CD1c-positive myeloid dendritic cell (primary cell): ENCODE data around the gene CDH6.

Experiments
- DNase-seq: peaks from one replicate; pipeline ENCODE4 v3.0.0-alpha.2; 2016; ENCODE audit errors: extremely low spot score

Gene CDH6

GRCh38 chr5:31197183-31197582 is 3.7 kb downstream of the CDH6 start:
- no peak for DNase-seq

DNA sequence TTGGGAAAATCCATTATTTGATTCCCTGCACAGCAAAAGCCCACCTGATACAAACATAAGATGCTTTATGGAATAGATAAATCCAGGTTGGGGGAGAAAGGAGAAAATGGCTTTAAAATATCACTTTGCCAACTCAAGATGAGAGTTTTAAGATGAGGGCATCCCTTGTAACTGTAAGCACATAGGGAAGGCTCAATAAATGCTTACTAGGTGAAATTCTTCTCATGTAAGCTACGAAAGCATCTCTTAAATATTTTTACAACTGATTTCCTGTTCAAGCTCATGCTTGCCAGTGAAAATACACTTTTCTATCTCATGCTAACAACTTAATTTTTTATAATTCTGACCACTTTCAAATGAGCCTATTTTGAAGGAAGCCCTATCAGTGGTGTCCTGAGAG is 11.5 kb downstream of the CDH6 start:
- DNase-seq: no peak

- no peak for DNase-seq
Measured at GRCh38 chr5:31208043-31208442, 14.6 kb downstream of the CDH6 start.

GRCh38 chr5:31209334-31209733 is 15.8 kb downstream of the CDH6 start:
- no peak for DNase-seq

GRCh38 chr5:31211098-31211497 is 17.6 kb downstream of the CDH6 start:
- no peak for DNase-seq

GRCh38 chr5:31213257-31213656 is 19.8 kb downstream of the CDH6 start:
- DNase-seq: no peak

GRCh38 chr5:31213705-31214121 is 20.2 kb downstream of the CDH6 start:
- no peak for DNase-seq

DNA sequence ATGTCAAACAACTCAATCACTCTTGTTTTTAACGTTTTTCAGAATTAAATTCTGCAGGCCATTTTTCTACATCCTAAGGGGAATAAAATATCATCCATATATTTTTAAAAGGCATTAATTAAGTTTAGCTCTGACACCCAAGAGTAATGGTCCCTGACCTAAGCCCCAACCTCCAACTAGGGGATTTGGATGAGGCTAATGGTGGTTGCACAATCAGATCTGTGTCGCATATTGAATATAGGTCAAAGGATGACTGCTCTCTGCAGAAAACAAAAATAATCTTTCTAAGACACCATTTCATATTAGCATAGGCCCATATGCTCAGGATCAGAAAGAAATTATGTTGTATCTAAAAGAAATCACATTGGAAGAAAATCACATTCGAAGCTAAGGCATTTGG is 20.7 kb downstream of the CDH6 start:
- no peak for DNase-seq

GRCh38 chr5:31215236-31215635 is 21.8 kb downstream of the CDH6 start:
- no peak for DNase-seq

DNA sequence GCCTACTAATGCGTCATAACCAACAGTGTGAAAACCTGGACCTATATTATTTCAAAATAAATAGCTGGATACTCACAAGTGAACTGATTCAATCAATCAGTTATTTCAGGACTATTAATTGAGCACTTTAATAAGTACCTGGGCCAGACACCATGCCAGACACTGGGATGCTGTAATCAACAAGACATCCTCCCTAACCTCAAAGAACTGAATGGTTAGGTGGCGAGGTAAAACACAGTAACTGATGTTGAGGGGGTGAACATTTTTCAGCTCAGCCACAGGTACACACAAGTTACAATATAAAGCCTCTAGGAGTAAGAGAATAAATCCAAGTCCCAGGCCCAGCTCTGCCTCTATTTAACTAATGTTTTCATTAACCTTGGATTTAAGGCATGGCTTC is 24.0 kb downstream of the CDH6 start:
- DNase-seq: no peak

- DNase-seq: no peak
Measured at GRCh38 chr5:31218978-31219377, 25.5 kb downstream of the CDH6 start.

DNA sequence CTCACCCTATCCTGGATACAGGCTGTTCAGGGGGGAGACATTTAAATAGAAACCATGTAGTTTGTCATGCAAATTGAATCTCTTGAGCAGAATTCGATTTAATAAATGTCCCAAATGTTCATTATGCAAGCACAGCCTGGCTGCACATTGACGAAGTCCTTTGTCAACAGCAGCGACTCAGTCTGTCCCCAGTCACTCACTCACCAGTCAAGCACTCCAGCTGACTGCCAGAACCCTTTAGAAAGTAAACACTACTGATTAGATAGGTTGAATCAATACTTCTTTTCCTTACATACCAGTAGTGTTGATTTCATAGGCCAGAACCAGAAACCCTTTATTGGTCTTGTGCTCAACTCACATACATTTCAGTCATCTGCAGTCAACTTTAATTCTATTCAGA is 27.5 kb downstream of the CDH6 start:
- DNase-seq: no peak

DNA sequence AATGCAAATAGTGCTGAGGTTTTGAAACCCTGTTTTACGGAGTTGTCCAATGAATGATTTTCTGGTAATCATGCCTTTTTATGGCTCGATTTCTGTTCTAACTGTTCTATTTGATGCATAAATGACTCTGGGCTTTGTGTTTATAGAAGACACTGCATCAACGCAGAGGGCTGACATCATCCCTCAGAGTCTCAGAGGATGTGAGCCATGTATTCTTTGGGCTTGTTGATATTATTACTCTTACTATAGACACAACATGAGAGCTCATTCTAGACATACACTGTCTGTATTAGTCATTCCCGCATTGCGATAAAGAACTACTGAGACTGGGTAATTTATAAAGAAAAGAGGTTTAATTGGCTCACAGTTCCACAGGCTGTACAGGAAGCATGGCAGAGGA is 31.6 kb downstream of the CDH6 start:
- no peak for DNase-seq

- DNase-seq: no peak
Measured at GRCh38 chr5:31225613-31226012, 32.1 kb downstream of the CDH6 start.

DNA sequence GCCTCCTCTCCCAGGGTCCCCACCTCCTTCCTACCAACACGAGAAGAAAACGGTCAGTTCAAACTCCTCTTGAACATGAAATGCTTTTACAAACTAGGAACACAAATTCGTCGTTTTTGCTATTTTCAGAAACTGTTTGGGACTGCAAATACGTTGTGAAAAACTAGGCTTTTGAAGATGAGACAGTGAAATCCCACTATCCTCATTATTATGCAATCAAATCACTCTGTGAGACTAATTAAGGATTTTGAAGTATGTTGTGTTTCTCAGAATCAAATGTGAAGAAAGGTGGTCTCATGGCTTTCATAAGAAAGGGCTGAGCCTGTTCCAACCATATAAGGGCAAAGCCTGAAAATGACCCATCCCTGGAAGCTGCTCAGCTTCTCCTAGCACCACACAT is 33.2 kb downstream of the CDH6 start:
- DNase-seq: no peak

DNA sequence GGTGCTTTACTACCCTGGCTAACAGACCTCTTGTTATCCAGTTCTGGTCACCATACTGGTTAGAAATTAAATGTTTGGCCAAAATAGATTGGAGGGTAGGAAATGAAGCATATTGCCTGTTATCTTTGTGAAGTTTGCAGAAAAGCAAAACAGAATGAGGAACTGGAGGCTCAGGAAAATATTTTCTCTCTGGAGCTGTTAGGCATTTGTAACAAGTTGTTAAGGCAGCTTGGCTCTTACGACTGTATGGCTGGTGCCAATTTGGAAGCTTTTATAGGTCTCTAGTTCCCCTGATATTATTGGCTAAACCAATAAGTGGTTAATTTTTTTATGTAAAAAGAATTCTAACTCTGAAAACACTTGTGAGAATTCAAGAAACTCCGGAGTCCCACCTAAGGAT is 35.8 kb downstream of the CDH6 start:
- no peak for DNase-seq

DNA sequence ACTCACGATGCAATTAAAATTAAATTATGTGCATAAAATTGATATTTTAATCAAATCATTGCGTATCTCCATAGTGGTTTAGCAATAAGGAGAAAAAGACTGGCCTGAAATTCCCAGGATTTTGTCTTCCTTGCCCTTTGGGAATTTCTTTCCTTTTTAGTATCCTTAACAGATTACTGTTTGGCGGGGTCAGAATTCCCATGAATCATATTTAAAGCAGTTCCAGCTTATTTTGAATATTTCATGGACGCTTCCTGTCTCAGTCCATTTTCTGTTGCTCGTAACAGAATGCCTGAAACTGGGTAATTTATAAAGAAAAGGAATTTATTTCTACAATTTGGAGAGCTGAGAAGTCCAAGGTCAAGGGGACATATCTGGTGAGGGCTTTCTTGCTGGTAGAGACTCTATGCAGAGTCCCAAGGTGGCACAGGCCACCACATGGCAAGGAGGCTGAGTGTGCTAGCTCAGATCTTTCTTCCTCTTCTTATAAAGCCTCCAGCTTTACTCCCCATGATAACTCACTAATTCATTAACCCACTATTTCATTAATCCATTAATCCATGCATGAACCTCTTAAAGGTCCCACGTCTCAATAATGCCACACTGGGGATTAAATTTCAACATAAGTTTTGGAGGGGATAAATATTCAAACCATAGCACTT is 37.8 kb downstream of the CDH6 start:
- DNase-seq: no peak

DNA sequence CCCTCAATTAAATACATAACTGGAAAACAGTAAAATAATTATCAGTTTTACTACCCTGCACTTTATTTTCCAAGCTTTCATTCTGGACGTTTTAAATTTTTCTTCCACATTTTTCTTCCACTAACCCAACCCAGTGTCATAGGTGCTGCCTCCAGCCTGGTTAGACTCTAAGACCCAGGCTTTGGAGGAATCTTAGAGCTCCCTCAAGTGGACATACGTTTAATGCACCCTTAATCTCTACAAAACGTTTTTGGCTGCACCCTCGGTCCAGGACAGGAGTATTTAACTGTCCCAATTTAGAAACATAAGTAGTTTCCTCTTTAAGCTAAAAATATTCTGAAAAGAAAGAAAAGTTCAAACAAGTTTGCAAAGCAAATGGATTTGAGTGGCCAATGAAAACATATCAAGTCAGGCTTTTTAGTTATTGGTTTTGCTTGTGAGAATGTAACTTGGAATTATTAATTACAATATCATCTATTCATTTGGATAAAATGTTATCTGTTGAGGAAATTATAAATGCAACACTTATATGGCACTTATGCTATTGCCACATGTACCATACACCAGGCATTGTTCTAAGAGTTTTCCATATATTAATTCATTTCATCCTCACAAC is 38.9 kb downstream of the CDH6 start:
- peak; percentile 30 for DNase-seq

DNA sequence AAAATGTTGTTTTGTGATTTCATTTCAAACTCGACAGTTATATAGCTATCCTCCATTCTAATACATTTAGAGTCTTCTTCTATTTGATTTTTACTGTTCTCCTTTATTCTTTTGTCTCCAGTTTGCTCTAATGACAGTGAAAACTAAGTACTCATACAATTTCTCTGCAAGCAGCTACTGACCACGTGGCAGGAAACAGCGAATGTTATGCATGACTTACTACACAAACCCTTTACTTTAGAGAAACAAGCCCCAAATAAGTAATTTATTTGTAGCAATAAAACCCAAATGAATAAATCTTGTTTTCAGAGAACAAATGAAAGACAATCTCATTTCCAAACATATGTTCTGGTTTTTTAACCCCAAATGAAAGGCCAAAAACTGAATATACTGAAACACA is 41.9 kb downstream of the CDH6 start:
- DNase-seq: no peak

DNA sequence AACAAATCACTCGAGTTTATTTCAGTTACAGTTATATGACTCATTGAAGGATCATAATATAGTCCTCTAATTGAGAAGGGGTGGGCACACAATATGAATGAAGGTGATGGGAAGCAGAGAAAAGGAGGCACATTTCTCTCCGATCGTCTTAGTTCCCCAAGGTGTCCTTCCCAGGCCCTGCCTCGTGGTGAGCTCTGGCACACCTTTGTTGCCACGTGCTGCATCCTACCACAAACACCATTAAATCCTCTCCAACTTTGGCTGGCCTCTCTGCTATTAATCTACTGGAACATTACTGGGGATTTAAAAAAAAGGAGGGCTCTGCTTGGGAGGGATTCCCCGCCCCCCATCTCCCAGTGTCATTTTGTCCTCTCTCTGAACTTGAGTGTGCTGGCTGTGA is 42.9 kb downstream of the CDH6 start:
- DNase-seq: no peak

- DNase-seq: no peak
Measured at GRCh38 chr5:31237174-31237573, 43.7 kb downstream of the CDH6 start.

GRCh38 chr5:31238497-31238896 is 45.0 kb downstream of the CDH6 start:
- no peak for DNase-seq

GRCh38 chr5:31244921-31245320 is 51.4 kb downstream of the CDH6 start:
- no peak for DNase-seq

DNA sequence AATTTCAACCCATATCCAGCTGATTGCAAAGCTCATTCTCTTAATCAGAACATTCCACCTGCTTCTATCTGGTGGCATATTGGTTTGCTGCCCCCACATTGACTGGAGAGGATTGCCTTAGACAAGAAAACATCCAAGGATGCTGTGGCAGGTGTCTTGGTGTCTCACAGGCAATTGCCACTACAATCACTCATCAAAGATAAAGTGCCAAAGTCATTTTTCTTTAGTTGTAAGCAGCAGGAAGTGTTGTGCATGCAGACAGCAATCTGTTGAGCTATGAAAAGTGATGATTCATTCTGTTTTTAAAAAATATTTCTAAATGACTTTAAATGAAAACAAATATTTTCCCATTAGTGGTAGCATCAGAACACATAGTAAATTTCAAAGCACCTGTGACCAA is 53.9 kb downstream of the CDH6 start:
- no peak for DNase-seq
